22Rv1 (cell line): ENCODE data around the gene CBY1.

Experiments used
- H3K27ac ChIP-seq: fragments of 450-650 bp; 2 replicates; pipeline ENCODE4 v1.5.1; 2017
- ZFX ChIP-seq: fragments of 450-650 bp; IDR thresholded peaks from 2 replicates; pipeline ENCODE4 v1.6.1; 2017; ENCODE audit warnings: antibody characterized with exemption, borderline replicate concordance
- TF ChIP-seq, protein P1 (sequence below): fragments of 450-650 bp; IDR thresholded peaks from 2 replicates; pipeline ENCODE4 v1.5.1; 2017; ENCODE audit warnings: mild to moderate bottlenecking

Gene CBY1

GRCh38 chr22:38716271-38716670 lies 59.8 kb downstream of the CBY1 start:
- TF ChIP-seq ZFX = no peak
- TF ChIP-seq, protein P1, sequence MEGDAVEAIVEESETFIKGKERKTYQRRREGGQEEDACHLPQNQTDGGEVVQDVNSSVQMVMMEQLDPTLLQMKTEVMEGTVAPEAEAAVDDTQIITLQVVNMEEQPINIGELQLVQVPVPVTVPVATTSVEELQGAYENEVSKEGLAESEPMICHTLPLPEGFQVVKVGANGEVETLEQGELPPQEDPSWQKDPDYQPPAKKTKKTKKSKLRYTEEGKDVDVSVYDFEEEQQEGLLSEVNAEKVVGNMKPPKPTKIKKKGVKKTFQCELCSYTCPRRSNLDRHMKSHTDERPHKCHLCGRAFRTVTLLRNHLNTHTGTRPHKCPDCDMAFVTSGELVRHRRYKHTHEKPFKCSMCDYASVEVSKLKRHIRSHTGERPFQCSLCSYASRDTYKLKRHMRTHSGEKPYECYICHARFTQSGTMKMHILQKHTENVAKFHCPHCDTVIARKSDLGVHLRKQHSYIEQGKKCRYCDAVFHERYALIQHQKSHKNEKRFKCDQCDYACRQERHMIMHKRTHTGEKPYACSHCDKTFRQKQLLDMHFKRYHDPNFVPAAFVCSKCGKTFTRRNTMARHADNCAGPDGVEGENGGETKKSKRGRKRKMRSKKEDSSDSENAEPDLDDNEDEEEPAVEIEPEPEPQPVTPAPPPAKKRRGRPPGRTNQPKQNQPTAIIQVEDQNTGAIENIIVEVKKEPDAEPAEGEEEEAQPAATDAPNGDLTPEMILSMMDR = no peak
- H3K27ac ChIP-seq = no peak overlapping the region

DNA sequence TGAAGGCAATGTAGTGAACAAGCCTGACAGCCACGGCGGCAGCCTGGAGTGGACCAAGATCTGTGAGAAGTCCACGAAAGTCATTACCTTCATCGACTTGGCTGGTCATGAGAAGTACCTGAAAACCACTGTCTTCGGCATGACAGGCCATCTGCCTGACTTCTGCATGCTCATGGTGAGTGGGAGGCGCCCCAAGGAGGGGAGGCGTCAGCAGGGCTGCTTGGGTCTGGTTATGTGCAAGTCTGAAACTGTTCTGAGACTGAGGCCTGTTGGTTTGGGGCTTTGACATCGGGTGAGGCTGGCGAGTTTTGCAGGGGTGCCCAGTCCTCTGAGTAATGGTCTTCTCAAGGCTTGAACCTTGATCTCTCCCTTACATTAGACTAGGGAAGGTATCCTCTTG lies 60.4 kb downstream of the CBY1 start:
- no peak overlapping the region; the same call in 1 of the 2 replicates for H3K27ac ChIP-seq
- TF ChIP-seq, protein P1 = no peak
- TF ChIP-seq ZFX = no peak

- TF ChIP-seq ZFX = no peak
- TF ChIP-seq, protein P1 = no peak
These were observed 60.8 kb downstream of the CBY1 start for GRCh38 chr22:38717244-38717643.

GRCh38 chr22:38718414-38718813 lies 62.0 kb downstream of the CBY1 start:
- peak overlapping the region; percentile 49 for H3K27ac ChIP-seq
- no peak for TF ChIP-seq ZFX
- TF ChIP-seq, protein P1 = peak; percentile 36

More at GRCh38 chr22:38717244-38717643, 60.8 kb downstream of the CBY1 start:
- H3K27ac ChIP-seq = peak overlapping the region; percentile 49

DNA sequence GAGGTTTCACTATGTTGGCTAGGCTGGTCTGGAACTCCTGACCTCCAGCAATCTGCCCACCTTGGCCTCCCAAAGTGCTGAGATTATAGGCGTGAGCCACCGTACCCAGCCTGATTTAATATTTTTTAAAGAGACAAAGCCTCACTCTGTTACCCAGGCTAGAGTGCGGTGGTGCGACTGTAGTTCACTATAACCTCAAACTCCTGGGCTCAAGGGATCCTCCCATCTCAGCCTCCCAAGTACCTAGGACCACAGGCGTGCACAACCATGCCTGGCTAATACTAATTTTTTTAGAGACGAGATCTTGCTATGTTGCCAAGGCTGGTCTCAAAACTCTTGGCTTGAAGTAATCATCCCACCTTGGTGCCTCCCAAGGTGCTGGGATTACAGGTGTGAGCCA lies 62.8 kb downstream of the CBY1 start:
- peak overlapping the region; percentile 49; the same call in 1 of the 2 replicates for H3K27ac ChIP-seq
- no peak for TF ChIP-seq ZFX
- TF ChIP-seq, protein P1 = no peak

DNA sequence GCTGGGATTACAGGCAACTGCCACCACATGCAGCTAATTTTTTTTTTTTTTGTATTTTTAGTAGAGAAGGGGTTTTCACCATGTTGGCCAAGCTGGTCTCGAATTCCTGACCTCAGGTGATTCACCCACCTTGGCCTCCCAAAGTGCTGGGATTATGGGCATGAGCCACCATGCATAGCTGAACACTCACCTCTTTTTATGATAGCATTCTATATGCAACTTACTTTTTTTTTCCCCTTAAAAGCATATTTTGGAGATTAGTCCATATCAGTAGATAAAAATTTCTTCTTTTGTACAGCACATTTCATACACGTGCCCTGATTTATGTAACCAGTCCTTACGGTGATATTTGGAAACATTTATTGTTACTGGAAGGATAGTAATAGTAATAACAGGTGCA lies 63.9 kb downstream of the CBY1 start:
- TF ChIP-seq ZFX = no peak
- TF ChIP-seq, protein P1 = no peak
- no peak overlapping the region for H3K27ac ChIP-seq

DNA sequence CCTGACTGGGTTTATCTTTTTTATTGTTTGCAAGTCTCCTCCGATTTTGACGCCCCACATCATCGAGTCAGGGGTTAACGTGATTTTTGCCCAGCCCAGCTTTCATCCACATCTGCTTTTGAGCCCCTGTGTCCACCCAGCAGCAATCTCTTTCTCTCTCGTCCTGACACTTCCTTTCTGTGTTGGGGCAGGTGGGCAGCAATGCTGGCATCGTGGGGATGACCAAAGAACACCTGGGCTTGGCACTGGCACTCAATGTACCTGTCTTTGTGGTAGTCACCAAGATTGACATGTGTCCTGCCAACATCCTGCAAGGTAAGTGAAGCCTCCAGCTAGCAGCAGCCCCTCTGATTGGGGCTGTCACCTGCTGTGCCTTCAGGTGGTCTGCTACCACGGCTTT lies 65.1 kb downstream of the CBY1 start:
- no peak for TF ChIP-seq ZFX
- TF ChIP-seq, protein P1 = no peak
- H3K27ac ChIP-seq = no peak overlapping the region
